Ovary (tissue), 9 donors: ENCODE measurements around the gene APOBEC4. TPM values are rescaled to one million over a fixed set of nuclear protein-coding genes. Genes with fewer than 3 reads are reported as not detected.

Source experiments
- DNase-seq, 5 donors: peaks; one replicate each; pipeline ENCODE4 v3.0.0-alpha.2; 2019 to 2020
- H3K27ac ChIP-seq, 2 donors: fragments of 200-600 bp; one replicate each; pipeline versions ENCODE4 v1.5.1 to v1.8.0; 2019 to 2022
- H3K27me3 ChIP-seq: fragments of 200-600 bp; one replicate; pipeline ENCODE4 v1.8.0; 2022
- H3K36me3 ChIP-seq: fragments of 200-600 bp; sonication (generic); one replicate; pipeline ENCODE4 v1.5.1; 2019
- H3K4me1 ChIP-seq: one replicate; pipeline ENCODE4 v1.8.1; 2013; ENCODE audit warnings: mild to moderate bottlenecking, moderate library complexity; ENCODE audit not compliant: insufficient read depth
- H3K4me3 ChIP-seq: fragments of 200-600 bp; sonication (generic); one replicate; pipeline ENCODE4 v1.5.1; 2017
- H3K9me3 ChIP-seq, 2 donors: fragments of 200-600 bp in 1 of 2; sonication (generic) in 1 of 2; one replicate each; pipeline versions ENCODE4 v1.5.1 to v1.8.1; 2013 to 2019; ENCODE audit warnings: mild to moderate bottlenecking in 1 of 2, moderate library complexity in 1 of 2
- EP300 ChIP-seq: sonication (generic); formaldehyde crosslinking; IDR thresholded peaks from one replicate; pipeline ENCODE4 v1.6.1; 2017; ENCODE audit warnings: antibody characterized with exemption
- POLR2A ChIP-seq: fragments of 450-650 bp; IDR thresholded peaks from one replicate; pipeline ENCODE4 v1.6.1; 2017; ENCODE audit warnings: antibody characterized with exemption, mild to moderate bottlenecking, moderate library complexity
- WGBS, 3 donors: extraction: QIAGEN DNeasy Blood & Tissue Kit in 1 of 3; methylation state at CpG; one replicate each; pipeline versions ENCODE4 v1.1.5 to v1.1.7; 2013 to 2017; 5-methylcytosine and 5-hydroxymethylcytosine counted together
- intact Hi-C, 4 donors: fragments of 100-400 bp; cut with DNase I; formaldehyde crosslinking; loops; one replicate each; pipeline versions ENCODE4 v1.11.0 to v1.15.1; 2022 to 2023
- polyA plus RNA-seq, 2 donors: library from polyadenylated mRNA; stranded (reverse); fragments of 200-250 nt in 1 of 2; fragments of 350-450 nt in 1 of 2; fragmentation: Illumina TruSeq in 1 of 2; extraction: RNeasy Lipid Tissue Mini Kit (QIAGEN cat#74804) in 1 of 2; gene quantifications; one replicate each; pipeline ENCODE4 v1.2.3, GENCODE V29; 2013 to 2014
- total RNA-seq, 7 donors: library from RNA; depleted of rRNA in 2 of 7; stranded (reverse); fragments of >200 nt in 2 of 7; fragmentation: NEBNext Ultra II Directional in 3 of 7; extraction: Animal tissue kit (Norgen Biotek cat#: 25700) in 3 of 7; gene quantifications; one replicate each; pipeline versions ENCODE4 v1.1.0 to v1.2.4, GENCODE V29; 2016 to 2023
- TF ChIP-seq, protein P1 (sequence below), 3 donors: fragments of 450-650 bp in 2 of 3; fragments of 200-600 bp in 1 of 3; IDR thresholded peaks; one replicate each; pipeline versions ENCODE4 v1.5.1 to v1.8.0; 2016 to 2022; ENCODE audit warnings: antibody characterized with exemption in 3 of 3, mild to moderate bottlenecking in 1 of 3
- donor health status: DM: no; HTN: no; CAD: no; lungs with moderate emphysema.
- donor health status: DM: no; HTN: no; CAD: no.
- donor health status: Bipolar disorder and iron deficiency.
- donor health status: DM: yes; HTN: yes; CAD: no.
- donor health status: DM: no; HTN: no; CAD: no.
- donor health status: DM: yes; HTN: yes; CAD: no.

Gene APOBEC4
- total and polyA plus RNA-seq, 9 donors, result 0.12 to 2.0 (median 0.46) TPM; not detected in 5

DNA sequence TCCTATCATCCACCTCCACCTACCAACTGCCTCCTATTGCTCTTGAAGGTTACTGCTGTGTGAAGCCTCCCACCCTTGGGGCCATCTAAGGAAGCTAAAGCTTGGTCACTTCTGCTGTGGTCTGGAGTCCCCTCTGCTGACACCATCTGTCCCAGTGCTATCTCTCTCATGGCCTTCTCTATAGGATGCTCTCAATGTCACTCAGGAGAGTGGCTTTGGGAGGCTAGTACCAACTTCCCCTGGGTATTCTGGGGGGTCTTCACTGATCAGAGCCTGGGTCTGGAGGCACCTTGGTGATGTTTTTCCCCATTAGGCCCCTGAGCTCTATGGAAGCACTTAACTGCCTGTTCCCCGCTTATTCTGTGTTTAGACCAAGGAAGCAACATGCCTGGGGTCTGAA is 50.6 kb downstream of the APOBEC4 start:
- Histone ChIP-seq H3K4me3 (no peak overlapping the region), H3K36me3 (no peaks in the 10 kb centered on the region), H3K27me3 (no peaks in the 10 kb centered on the region), H3K9me3 (no peaks in the 10 kb centered on the region), H3K4me1 (peaks cover 2% of the 10 kb centered on the region), H3K27ac (no peak overlapping the region)
- intact Hi-C loops, result no loop called here
- TF ChIP-seq, protein P1, sequence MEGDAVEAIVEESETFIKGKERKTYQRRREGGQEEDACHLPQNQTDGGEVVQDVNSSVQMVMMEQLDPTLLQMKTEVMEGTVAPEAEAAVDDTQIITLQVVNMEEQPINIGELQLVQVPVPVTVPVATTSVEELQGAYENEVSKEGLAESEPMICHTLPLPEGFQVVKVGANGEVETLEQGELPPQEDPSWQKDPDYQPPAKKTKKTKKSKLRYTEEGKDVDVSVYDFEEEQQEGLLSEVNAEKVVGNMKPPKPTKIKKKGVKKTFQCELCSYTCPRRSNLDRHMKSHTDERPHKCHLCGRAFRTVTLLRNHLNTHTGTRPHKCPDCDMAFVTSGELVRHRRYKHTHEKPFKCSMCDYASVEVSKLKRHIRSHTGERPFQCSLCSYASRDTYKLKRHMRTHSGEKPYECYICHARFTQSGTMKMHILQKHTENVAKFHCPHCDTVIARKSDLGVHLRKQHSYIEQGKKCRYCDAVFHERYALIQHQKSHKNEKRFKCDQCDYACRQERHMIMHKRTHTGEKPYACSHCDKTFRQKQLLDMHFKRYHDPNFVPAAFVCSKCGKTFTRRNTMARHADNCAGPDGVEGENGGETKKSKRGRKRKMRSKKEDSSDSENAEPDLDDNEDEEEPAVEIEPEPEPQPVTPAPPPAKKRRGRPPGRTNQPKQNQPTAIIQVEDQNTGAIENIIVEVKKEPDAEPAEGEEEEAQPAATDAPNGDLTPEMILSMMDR (IDR thresholded peaks at IDR 0.05), result no peak
- TF ChIP-seq EP300 (no peak), POLR2A (no peak)
- DNase-seq, result no peak
- WGBS, 3 donors, result 100% methylated on average over 1 of the region's 1 CpG

DNA sequence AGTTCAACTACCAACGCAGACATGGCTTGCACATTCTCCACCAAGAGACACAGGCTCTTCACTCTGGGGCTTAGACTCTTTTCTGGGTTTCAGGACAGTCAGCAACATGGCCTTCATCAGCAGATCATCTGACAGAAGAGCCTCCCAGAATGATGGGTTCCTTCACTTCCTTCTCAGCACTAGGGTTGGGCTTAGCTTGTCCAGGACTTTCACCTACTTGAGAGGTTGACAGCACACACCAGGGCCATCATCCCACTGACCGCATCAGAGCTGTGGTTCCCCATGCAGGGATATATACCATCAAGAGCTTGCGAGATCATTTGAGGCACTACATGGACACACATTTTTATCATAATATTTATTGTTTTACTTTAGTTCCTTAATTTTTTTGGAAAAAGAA is 52.5 kb downstream of the APOBEC4 start:
- WGBS, 3 donors, result 91 to 97% (median 94%) methylated on average over 3 of the region's 3 CpGs
- no peak for TF ChIP-seq POLR2A
- TF ChIP-seq, protein P1 (IDR thresholded peaks at IDR 0.05), result no peak
- H3K27me3 ChIP-seq, result no peaks in the 10 kb centered on the region
- H3K36me3 ChIP-seq, result no peaks in the 10 kb centered on the region
- no peak overlapping the region for H3K27ac ChIP-seq
- intact Hi-C loops, result no loop called here
- DNase-seq, result no peak
- no peak overlapping the region for H3K4me3 ChIP-seq
- H3K4me1 ChIP-seq, result peaks cover 2% of the 10 kb centered on the region
- no peaks in the 10 kb centered on the region for H3K9me3 ChIP-seq

DNA sequence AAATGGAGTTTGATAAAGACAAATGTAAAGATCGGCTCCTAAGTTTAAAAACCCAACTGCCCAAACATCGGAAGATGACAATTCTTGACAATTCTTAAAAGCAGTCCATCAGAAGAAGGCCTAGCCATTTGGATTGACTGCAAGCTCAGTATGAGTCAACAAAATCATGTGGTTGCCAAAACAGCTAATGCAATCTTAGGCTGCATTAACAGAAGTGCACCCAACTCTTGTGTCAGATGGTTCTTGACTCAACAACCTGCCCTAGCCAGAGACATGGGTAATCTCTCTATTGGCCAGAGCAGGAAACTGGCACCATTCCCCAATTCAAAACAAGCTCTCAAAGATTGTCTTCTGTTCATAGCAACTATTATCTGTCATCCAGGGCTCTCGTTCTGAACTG is 53.0 kb downstream of the APOBEC4 start:
- no peaks in the 10 kb centered on the region for H3K27me3 ChIP-seq
- peak in 1 of 5 donors; percentile 31 for DNase-seq
- TF ChIP-seq POLR2A (no peak), EP300 (no peak)
- TF ChIP-seq, protein P1 (IDR thresholded peaks at IDR 0.05), result no peak
- WGBS, 3 donors, result 81 to 89% (median 84%) methylated on average over 3 of the region's 3 CpGs
- H3K27ac ChIP-seq, result no peak overlapping the region
- no peaks in the 10 kb centered on the region for H3K9me3 ChIP-seq
- H3K36me3 ChIP-seq, result no peaks in the 10 kb centered on the region
- H3K4me3 ChIP-seq, result no peak overlapping the region
- intact Hi-C loops, result no loop called here
- H3K4me1 ChIP-seq, result peaks cover 2% of the 10 kb centered on the region

DNA sequence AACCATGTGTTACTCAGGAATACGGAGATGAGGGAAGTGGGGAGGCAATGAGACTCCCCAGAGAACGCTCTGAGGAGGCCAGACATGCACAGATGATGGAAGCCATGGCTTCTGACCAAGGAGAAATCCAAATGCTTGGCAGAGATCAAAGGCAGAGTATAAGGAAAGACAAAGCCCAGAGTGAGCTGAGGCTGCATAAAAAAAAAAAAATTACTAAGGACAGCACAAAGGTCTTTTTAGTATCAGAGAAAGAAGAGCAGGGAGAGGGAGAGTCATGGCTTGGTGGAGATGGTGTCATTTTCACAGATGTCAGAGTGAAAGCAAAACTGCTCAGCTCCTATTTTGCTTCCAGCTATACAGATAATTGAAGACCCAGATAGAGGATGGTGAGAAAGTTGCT is 54.7 kb downstream of the APOBEC4 start:
- no peak overlapping the region for H3K4me3 ChIP-seq
- no peaks in the 10 kb centered on the region for H3K36me3 ChIP-seq
- peaks cover 2% of the 10 kb centered on the region for H3K4me1 ChIP-seq
- WGBS, 3 donors, result 12 to 29% (median 25%) methylated on average over 2 of the region's 2 CpGs
- DNase-seq, result no peak
- no peaks in the 10 kb centered on the region for H3K9me3 ChIP-seq
- intact Hi-C loops, result no loop called here
- no peaks in the 10 kb centered on the region for H3K27me3 ChIP-seq
- H3K27ac ChIP-seq, result peak overlapping the region in 1 of 2 donors; percentile 50
- TF ChIP-seq POLR2A (no peak), EP300 (no peak)
- TF ChIP-seq, protein P1 (IDR thresholded peaks at IDR 0.05), result no peak
